Stimulated activated CD4-positive, alpha-beta T cell treated with anti-CD3 and anti-CD28 coated beads, Interleukin-1b, Interleukin-23, amount 100 ng/mL, for 24 hours (primary cell): ENCODE data around the gene ZNF837.

Source experiments
- DNase-seq, 4 experiments: peaks; one replicate each; pipeline ENCODE4 v3.0.0-alpha.2; 2020; ENCODE audit warnings: low read depth in 4 of 4, low spot score in 1 of 4

The ZNF837 gene

GRCh38 chr19:58372311-58373133 lies 8.3 kb downstream of the ZNF837 start:
- DNase-seq, result no peak

DNA sequence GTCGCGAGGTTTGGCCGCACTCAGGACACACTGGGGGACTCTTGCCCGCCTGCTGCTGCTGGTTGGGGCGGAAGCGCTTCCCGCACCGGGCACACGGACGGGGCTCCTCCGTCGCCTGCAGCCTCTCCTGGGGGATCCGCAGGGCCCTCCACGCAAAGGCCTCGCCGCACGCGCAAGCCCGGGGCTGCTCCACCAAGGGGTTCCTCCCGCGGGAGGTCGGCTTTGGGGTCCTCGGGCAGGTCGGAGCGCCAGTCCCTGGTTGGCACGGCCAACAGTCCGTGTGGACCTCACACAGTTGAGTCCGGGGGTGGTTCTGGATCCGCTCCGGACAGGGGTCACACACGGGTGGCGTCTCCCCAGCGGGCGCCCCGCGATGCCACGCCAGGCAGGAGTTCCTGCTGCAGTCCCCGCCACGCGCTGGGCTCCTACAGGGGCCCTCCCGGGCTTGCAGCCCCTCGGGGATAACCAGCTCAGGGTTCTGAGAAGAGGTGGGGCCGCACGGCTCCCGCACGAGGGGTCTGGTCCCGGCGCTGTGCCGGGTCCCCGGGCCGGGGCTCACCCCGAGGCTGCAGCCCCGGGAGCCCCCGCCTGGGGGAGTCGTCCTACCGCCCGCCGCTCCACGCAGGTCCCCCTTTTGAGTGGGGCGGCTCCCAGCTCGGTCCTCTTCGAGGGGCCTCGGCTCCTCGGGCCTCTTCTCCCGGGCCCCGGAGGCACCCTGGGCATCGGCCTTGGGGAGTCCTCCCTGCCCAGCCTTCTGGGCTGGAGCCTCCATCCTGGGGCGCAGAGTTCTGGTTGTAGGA lies 12.1 kb downstream of the ZNF837 start:
- DNase-seq, result no peak

DNA sequence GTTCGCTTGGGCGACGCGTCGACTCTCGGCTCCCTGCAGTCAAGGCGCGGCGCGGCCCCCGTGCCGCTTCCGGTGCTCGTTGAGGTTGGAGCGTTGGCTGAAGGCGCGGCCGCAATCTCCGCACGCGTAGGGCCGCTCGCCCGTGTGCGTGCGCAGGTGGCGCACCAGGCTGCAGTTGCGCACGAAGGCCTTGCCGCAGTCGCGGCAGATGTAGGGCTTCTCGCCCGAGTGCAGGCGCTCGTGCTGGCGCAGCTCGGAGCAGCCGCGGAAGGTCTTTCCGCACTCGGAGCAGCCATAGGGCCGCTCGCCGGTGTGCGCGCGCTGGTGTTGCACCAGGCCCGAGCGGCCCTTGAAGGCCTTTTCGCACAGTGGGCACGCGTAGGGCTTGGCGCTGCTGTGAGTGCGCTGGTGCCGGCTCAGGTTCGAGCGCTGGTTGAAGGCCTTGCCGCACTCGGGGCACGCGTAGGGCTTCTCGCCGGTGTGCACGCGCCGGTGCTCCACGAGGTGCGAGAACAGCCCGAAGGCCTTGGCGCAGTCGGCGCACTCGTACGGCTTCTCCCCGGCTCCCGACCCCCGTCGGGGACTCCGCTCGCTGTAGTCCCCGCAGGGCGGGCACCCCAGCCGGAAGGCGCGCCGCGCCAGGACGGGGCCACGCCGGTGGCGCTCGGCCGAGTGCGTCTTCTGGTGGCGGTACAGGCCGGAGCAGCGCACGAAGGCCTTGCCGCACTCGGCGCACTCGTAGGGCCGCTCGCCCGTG lies 13.0 kb downstream of the ZNF837 start:
- DNase-seq, result no peak

DNA sequence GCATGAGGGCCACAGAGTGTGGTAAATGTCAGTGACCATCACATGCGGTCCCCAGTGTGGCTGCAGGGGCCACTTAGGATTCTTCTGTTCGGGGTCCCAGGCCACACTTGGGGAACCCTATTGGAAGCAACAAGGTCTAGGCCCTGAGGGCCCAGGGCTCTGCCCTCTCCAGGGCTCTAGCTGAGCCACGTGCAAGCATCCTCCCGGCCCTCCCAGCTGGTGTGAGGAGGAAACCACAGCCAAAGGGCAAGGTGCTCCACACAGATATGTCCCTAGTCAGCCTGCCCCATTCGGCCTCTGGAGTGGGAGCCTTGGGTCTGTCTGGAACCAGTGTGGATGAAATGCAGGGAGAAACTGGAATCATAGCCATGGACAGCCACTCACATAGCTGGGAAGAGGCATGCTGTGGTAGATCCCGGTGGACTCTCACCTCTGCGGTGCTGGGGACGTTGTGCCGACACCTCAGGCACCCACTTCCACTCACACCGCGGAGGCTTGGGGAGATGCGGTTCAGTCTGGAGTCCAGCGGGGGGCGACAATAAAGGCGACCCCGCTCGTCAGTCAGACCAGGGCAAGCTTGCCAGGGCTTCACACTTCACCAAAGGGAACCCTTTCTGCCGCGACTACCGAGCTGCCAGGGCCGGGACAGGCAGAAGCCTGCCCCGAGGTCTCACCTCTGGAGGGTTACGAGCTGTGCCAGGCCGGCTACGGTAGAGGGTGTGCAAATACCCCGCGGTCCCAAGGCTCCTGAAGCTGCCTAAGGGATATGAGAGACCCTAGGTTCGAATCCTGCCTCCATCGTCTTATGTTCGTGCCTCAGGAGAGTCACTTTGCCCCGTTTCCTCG lies 14.0 kb downstream of the ZNF837 start:
- DNase-seq, result no peak

GRCh38 chr19:58364146-58364545 lies 16.7 kb downstream of the ZNF837 start:
- DNase-seq, result no peak

GRCh38 chr19:58362272-58362994 lies 18.4 kb downstream of the ZNF837 start, which contains the start of gene ZNF497:
ZNF497 (minus strand) TSS chr19:58362751; CDS start chr19:58357635, 5,116 bp downstream.
- peak; percentile 88 to 96 (median 95) for DNase-seq

- DNase-seq, result no peak
Observed at GRCh38 chr19:58361900-58362271, 18.9 kb downstream of the ZNF837 start.

DNA sequence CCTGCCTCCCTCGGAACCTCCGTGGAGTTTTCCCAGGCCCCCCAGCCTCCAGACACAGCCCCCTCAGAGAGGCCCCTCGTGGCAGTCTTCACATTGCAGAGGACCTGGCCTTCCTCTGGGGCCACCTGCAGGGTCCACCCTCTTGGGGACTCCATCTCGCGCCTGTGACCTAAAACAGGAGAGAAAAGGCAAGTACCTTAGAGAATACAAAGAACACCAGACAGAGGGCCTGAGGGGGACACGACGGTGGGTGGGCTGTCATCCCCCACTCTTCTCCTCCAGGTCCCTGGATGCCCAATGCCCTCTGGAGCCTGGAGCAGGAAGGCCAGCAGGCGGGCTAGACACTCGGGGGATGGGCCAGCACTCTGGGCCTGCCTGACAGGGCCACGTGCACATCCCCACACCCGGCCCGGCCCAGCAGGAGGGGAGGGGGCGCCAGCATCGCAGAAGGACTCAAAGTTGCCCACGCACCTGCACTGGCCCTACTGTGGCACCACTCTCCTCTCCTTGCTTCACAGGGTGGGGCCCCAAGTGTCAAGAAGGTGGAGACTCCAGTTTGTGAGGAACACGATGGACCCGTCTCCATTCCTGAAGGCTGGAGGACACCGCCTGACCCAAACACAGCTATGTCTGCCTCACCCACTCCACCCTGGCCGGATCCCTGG lies 23.2 kb downstream of the ZNF837 start:
- no peak for DNase-seq

DNA sequence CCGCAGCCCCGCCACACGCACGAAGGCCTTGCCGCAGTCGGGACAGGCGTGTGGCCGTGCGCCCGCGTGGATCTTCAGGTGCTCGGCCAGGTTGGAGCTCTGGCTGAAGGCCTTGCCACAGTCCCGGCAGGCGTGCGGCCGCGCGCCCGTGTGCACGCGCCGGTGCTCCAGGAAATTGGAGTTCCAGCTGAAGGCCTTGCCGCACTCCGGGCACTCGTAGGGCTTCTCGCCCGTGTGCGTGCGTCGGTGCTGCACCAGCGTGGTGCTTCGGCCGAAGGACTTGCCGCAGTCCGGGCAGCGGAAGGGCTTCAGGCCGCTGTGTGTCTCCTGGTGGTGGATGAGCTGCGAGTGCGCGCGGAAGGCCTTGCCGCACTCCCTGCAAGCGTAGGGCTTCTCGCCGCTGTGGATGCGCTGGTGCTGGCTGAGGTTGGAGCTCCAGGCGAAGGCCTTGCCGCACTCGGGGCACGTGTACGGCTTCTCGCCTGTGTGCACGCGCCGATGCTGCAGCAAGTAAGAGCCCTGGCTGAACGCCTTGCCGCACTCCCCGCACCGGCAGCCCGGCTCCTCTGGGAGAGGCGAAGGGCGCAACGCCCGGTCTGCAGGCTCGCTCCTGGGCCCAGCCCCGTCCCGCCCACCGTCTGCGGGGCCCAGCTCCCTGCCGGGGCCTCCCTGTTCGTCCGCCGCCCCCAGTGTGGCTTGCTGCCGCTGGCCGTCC lies 23.9 kb downstream of the ZNF837 start:
- no peak for DNase-seq

- no peak for DNase-seq
Observed at GRCh38 chr19:58355908-58356765, 24.7 kb downstream of the ZNF837 start.

DNA sequence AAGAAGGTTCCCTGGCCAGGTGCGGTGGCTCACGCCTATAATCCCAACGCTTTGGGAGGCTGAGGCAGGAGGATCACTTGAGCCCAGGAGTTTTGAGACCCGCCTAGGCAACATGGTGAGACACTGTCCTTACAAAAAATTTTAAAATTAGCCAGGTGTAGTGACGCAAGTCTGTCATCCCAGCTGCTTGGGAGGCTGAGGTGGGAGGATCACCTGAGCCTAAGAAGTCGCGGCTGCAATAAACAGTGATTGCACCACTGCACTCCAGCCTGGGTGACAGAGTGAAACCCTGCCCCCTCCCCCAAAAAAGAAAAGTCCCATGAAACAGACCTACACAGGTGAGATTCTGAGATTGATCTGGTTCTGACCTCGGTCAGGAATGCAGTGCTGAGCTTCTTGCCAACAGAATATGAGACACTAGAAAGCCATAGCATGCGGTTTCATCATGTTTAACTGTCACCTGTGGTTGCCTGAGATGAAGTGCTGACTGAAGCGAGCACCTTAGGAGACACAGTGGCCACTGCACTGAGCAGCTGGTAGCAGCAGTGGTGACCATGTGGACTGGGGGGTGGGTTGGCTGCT lies 25.5 kb downstream of the ZNF837 start:
- no peak for DNase-seq

- no peak for DNase-seq
Observed at GRCh38 chr19:58354478-58355030, 26.3 kb downstream of the ZNF837 start.

DNA sequence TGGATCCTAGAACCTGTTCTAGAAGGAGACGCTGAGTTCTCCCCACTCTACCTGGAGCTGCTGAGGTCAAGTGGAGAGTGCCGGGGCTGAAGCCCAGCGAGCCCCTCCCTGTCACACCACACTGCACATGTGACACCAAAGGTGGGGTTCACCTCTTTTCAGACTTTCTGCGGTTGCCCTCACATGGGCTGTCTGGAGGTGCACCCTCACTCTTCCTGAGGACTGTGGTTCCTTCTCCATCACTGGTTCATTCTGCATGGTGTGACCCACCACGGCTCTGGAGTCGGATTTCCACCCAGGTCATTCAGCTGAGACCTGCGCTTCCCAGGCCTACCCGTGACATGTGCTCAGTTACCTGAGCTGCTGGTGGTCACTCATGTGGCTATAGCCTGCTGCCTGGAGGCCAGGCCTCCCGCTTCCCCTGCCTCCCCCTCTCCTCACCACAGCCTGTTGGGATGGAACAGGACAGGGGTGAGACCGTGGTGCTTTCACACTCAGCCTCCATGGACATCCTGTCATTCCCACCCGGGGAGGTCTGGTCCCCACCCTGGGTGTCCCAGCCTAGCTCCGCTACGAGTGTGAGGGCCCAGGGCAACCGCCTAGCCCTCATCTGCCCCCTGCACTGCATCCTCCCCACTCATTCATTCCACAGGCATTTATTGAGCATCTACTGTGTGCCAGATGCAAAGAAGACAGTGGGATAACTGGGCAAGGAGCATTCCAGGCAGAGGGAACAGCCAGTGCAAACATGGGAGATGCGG lies 26.9 kb downstream of the ZNF837 start:
- no peak for DNase-seq

DNA sequence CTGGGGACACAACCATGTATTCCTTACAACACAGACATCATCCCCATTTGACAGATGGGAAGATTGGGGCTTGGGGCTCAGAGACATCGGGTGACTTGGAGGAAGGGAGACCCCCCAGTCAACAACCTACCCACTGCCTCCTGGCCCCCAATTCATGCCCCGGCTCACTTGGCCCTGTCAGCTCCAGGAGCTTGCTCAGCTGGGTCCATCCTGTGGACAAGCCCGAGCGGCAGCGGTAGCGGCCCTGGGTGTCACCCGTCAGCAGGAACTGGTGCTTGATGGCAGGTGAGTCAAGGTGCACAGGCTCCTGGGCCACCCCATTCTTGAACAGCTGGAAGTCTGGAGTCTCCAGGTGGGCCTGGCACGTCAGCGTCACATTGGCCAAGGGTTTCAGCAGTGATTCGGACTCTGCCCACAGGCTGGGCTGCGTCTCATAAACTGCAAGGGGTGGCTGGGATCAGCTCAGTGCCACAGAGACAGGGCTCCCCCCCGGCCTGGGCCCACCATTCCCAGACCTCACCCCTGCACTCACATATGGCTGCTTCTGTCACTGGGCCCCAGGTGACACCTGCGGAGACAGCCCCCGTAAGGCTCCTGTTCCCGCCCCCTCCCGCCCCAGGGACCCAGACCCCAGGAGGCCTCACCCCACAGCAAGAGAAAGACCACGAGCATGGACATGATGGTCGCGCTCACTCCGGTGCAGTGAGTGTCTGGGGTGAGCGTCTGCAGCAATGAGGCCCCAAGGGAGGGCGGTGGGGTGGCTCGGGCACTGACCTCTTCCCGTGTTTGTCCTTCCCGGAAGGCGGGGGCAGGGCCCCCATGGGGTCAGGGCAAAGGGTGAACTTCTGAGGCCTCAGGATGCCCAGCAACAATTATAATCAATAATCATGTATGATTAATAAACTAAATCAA lies 27.8 kb downstream of the ZNF837 start, which contains the start of gene A1BG:
Gene A1BG, minus strand, starts transcription at position 733 of the 912 bp plus-strand sequence. Its CDS starts 55 bp downstream, at position 678.
- DNase-seq, result no peak
